ENCODE data around the gene HAO1. TPM values are rescaled to one million over a fixed set of nuclear protein-coding genes. Genes with fewer than 3 reads are reported as not detected.
"Not testable (repeated sequence)": the region's sequence is repeated elsewhere in the genome, so short reads cannot be mapped to it uniquely, and the experiment has no call there.

Gene HAO1
- total and polyA plus RNA-seq, 4 donors: not detected

DNA sequence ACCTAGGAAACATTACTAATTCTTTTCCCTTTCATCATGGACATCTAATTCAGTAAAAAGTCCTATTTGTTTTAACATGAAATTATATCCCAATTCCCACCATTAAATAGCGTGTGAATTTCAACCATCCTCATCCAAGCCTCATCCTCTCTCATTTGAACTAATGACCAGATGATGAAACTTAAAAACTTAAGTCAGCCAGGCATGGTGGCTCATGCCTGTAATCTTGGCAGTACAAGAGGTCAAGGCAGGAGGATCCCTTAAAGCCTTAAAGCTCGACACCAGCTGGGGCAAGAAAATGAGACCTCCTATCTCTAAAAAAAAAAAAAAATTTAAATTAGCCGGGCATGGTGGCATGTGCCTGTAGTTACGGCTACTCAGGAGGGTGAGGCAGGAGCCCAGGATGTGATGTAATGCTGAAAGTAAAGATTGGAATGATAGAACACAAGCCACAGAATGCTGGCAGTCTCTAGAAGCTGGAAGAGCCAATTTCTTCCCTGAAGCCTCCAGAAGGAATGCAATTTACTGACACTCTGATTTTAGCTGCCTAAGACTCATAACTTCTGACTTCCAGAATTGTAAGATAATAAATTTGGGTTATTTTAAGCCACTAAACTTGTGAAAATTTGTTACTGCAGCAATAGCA is 27.1 kb upstream of the HAO1 start:
- no peak for DNase-seq
- H3K27me3 ChIP-seq (ENCODE audit: control insufficient read depth in 3 of 3, insufficient read depth in 3 of 3, low read length in 2 of 3): no peaks in the 10 kb centered on the region
- H3K27ac ChIP-seq (ENCODE audit: low read depth in 1 of 2, low read length in 1 of 2): no peak overlapping the region
- ATAC-seq (ENCODE audit: insufficient read depth, low FRiP score): no peak
- no peaks in the 10 kb centered on the region for H3K4me1 ChIP-seq (ENCODE audit: control insufficient read depth in 5 of 5, insufficient read depth in 5 of 5, low read length in 5 of 5)
- H3K4me3 ChIP-seq: no peak overlapping the region
- no peak overlapping the region for H3K9ac ChIP-seq (ENCODE audit: insufficient read depth in 1 of 2, low read length in 2 of 2)
- H3K9me3 ChIP-seq (ENCODE audit: control insufficient read depth in 4 of 4, insufficient read depth in 3 of 4, low read length in 3 of 4): peaks cover 0 to 2% (median 0%) of the 10 kb centered on the region in 4 donors
- TF ChIP-seq, protein P1, sequence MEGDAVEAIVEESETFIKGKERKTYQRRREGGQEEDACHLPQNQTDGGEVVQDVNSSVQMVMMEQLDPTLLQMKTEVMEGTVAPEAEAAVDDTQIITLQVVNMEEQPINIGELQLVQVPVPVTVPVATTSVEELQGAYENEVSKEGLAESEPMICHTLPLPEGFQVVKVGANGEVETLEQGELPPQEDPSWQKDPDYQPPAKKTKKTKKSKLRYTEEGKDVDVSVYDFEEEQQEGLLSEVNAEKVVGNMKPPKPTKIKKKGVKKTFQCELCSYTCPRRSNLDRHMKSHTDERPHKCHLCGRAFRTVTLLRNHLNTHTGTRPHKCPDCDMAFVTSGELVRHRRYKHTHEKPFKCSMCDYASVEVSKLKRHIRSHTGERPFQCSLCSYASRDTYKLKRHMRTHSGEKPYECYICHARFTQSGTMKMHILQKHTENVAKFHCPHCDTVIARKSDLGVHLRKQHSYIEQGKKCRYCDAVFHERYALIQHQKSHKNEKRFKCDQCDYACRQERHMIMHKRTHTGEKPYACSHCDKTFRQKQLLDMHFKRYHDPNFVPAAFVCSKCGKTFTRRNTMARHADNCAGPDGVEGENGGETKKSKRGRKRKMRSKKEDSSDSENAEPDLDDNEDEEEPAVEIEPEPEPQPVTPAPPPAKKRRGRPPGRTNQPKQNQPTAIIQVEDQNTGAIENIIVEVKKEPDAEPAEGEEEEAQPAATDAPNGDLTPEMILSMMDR (IDR thresholded peaks at IDR 0.05; ENCODE audit: control extremely low read depth, extremely low read depth): no peak
- H3K36me3 ChIP-seq (ENCODE audit: control insufficient read depth in 4 of 4, insufficient read depth in 4 of 4, low read length in 4 of 4): no peaks in the 10 kb centered on the region
- 80 to 84% methylated on average over 4 of the region's 4 CpGs for whole genome bisulfite sequencing, 2 donors

DNA sequence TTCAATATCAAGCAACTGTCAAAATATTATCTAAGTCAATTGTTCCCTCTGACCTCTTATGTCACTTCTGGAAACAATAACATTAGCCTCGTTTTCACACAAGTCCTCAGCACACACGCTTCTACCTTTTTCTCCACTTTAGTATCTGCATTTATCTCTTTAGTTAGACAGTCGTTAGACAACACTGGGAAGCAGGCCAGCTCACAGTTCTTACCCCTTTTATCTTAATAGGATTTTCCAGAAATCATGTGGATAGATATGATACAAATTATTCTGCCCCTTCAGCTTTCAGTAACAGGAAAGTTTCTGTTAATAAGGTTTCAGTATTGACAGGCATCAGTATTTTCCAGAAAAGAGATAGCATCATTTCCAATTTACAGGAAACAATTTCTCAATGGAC is 25.9 kb upstream of the HAO1 start:
- ATAC-seq (ENCODE audit: insufficient read depth, low FRiP score) (no peak), DNase-seq (no peak)
- TF ChIP-seq, protein P1 (IDR thresholded peaks at IDR 0.05; ENCODE audit: control extremely low read depth, extremely low read depth): no peak
- Histone ChIP-seq H3K36me3 (ENCODE audit: control insufficient read depth in 4 of 4, insufficient read depth in 4 of 4, low read length in 4 of 4) (no peaks in the 10 kb centered on the region), H3K9me3 (ENCODE audit: control insufficient read depth in 4 of 4, insufficient read depth in 3 of 4, low read length in 3 of 4) (no peaks in the 10 kb centered on the region), H3K27me3 (ENCODE audit: control insufficient read depth in 3 of 3, insufficient read depth in 3 of 3, low read length in 2 of 3) (no peaks in the 10 kb centered on the region), H3K9ac (ENCODE audit: insufficient read depth in 1 of 2, low read length in 2 of 2) (no peak overlapping the region), H3K27ac (ENCODE audit: low read depth in 1 of 2, low read length in 1 of 2) (no peak overlapping the region), H3K4me3 (no peak overlapping the region), H3K4me1 (ENCODE audit: control insufficient read depth in 5 of 5, insufficient read depth in 5 of 5, low read length in 5 of 5) (no peaks in the 10 kb centered on the region)
- WGBS, 2 donors: 50 to 69% methylated on average over 3 of the region's 3 CpGs

DNA sequence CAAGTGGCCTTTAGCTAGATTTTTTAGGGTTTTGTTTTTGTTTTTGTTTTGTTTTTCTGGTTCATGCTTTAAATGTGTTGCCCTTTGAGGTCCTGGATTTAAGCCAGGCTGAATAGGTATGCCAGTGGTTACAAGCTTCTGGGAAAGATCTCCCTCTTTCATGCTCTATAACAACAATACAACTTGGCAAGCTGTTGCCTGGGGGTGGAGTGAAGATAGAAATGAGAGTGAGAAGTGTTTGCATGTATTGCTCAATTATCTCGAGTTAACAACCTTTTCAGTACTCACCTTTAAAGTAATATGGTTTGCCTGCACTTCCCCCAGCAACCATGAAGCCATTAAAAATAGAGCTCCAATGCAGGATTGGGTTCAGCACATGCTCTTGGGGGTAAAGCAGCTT is 19.2 kb upstream of the HAO1 start:
- H3K36me3 ChIP-seq (ENCODE audit: control insufficient read depth in 4 of 4, insufficient read depth in 4 of 4, low read length in 4 of 4): no peaks in the 10 kb centered on the region
- H3K9me3 ChIP-seq (ENCODE audit: control insufficient read depth in 4 of 4, insufficient read depth in 3 of 4, low read length in 3 of 4): peaks cover 0 to 9% (median 0%) of the 10 kb centered on the region in 4 donors
- DNase-seq (no peak), ATAC-seq (ENCODE audit: insufficient read depth, low FRiP score) (no peak)
- TF ChIP-seq, protein P1 (IDR thresholded peaks at IDR 0.05; ENCODE audit: control extremely low read depth, extremely low read depth): no peak
- H3K27me3 ChIP-seq (ENCODE audit: control insufficient read depth in 3 of 3, insufficient read depth in 3 of 3, low read length in 2 of 3): no peaks in the 10 kb centered on the region
- H3K4me3 ChIP-seq: no peak overlapping the region
- no peak overlapping the region for H3K9ac ChIP-seq (ENCODE audit: insufficient read depth in 1 of 2, low read length in 2 of 2)
- 45 to 57% methylated on average over 1 of the region's 1 CpG for whole genome bisulfite sequencing, 2 donors
- H3K27ac ChIP-seq (ENCODE audit: low read depth in 1 of 2, low read length in 1 of 2): no peak overlapping the region
- no peaks in the 10 kb centered on the region for H3K4me1 ChIP-seq (ENCODE audit: control insufficient read depth in 5 of 5, insufficient read depth in 5 of 5, low read length in 5 of 5)

DNA sequence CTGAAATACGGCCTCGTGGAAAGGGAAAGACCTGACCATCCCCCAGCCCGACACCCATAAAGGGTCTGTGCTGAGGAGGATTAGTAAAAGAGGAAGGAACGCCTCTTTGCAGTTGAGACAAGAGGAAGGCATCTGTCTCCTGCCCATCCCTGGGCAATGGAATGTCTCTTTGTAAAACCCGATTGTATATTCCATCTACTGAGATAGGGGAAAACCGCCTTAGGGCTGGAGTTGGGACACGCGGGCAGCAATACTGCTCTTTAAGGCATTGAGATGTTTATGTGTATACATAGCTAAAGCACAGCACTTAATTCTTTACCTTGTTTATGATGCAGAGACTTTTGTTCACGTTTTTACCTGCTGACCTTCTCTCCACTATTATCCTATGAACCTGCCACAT is 16.3 kb upstream of the HAO1 start:
- H3K4me1 ChIP-seq (ENCODE audit: control insufficient read depth in 5 of 5, insufficient read depth in 5 of 5, low read length in 5 of 5); H3K9me3 ChIP-seq (ENCODE audit: control insufficient read depth in 4 of 4, insufficient read depth in 3 of 4, low read length in 3 of 4); H3K36me3 ChIP-seq (ENCODE audit: control insufficient read depth in 4 of 4, insufficient read depth in 4 of 4, low read length in 4 of 4); H3K27me3 ChIP-seq (ENCODE audit: control insufficient read depth in 3 of 3, insufficient read depth in 3 of 3, low read length in 2 of 3); H3K9ac ChIP-seq (ENCODE audit: insufficient read depth in 1 of 2, low read length in 2 of 2); H3K4me3 ChIP-seq; DNase-seq; ATAC-seq (ENCODE audit: insufficient read depth, low FRiP score); H3K27ac ChIP-seq (ENCODE audit: low read depth in 1 of 2, low read length in 1 of 2): not testable (repeated sequence)
- 72 to 80% methylated on average over 9 of the region's 9 CpGs for WGBS, 2 donors
